Mesenteric fat pad (tissue), 1 donor: ENCODE results near the gene CUL1. TPM values are rescaled to one million over a fixed set of nuclear protein-coding genes. Genes with fewer than 3 reads are reported as not detected.
"Not testable (repeated sequence)": the region's sequence is repeated elsewhere in the genome, so short reads cannot be mapped to it uniquely, and the experiment has no call there.

Experiments used
- DNase-seq: peaks from one replicate; pipeline ENCODE4 v3.0.0-alpha.2; 2020; ENCODE audit warnings: low spot score
- total RNA-seq: library from RNA; stranded (reverse); fragmentation: NEBNext Ultra II Directional; extraction: Animal tissue kit (Norgen Biotek cat#: 25700); gene quantifications from one replicate; pipeline ENCODE4 v1.2.1, GENCODE V29; 2021
- donor health status: DM: yes; HTN: yes; CAD: no.

CUL1 gene
- total RNA-seq, 1 donor from 2014 or later = 50.6 TPM

- no peak for DNase-seq
Measured at GRCh38 chr7:148697256-148698006, 1.3 kb upstream of the CUL1 start.

- no peak for DNase-seq
Measured at GRCh38 chr7:148698007-148698396, 701 bp upstream of the CUL1 start.

- DNase-seq = peak; percentile 92
Measured at GRCh38 chr7:148699024-148699781, 500 bp downstream of the CUL1 start.

GRCh38 chr7:148699782-148700629, 1.3 kb downstream of the CUL1 start:
- DNase-seq = no peak

GRCh38 chr7:148700661-148701064, 2.0 kb downstream of the CUL1 start:
- no peak for DNase-seq

- no peak for DNase-seq
Measured at GRCh38 chr7:148701414-148701813, 2.7 kb downstream of the CUL1 start.

GRCh38 chr7:148702876-148703670, 4.4 kb downstream of the CUL1 start:
- DNase-seq = no peak

- not testable (repeated sequence) for DNase-seq
Measured at GRCh38 chr7:148703671-148703962, 4.9 kb downstream of the CUL1 start.

GRCh38 chr7:148704189-148704588, 5.5 kb downstream of the CUL1 start:
- DNase-seq = no peak

GRCh38 chr7:148704970-148705369, 6.3 kb downstream of the CUL1 start:
- no peak for DNase-seq

GRCh38 chr7:148706368-148706767, 7.7 kb downstream of the CUL1 start:
- no peak for DNase-seq

GRCh38 chr7:148708026-148708885, 9.6 kb downstream of the CUL1 start:
- no peak for DNase-seq

GRCh38 chr7:148709014-148709413, 10.3 kb downstream of the CUL1 start:
- DNase-seq = no peak

GRCh38 chr7:148710426-148710825, 11.7 kb downstream of the CUL1 start:
- not testable (repeated sequence) for DNase-seq

- no peak for DNase-seq
Measured at GRCh38 chr7:148711191-148712102, 12.7 kb downstream of the CUL1 start.

GRCh38 chr7:148712678-148713329, 14.1 kb downstream of the CUL1 start:
- no peak for DNase-seq

GRCh38 chr7:148714498-148714897, 15.8 kb downstream of the CUL1 start:
- DNase-seq = no peak

- no peak for DNase-seq
Measured at GRCh38 chr7:148715027-148715426, 16.3 kb downstream of the CUL1 start.
